Measurements from ENCODE around the gene RAP1A.

GRCh38 chr1:111649648-111650047 is 30.1 kb downstream of the RAP1A start:
- no peak for TF ChIP-seq EZH2 (IDR thresholded peaks at IDR 0.05)
- TF ChIP-seq POLR2AphosphoS5 (IDR thresholded peaks at IDR 0.05; ENCODE audit: borderline replicate concordance, low read depth, low read length): no peak
- no peak for TF ChIP-seq FOXP2 (optimal IDR thresholded peaks at IDR 0.05; ENCODE audit: control extremely low read depth, extremely low read length, insufficient read depth)
